Vagina (tissue), 2 donors: ENCODE data around the gene SMC2.

Source experiments
- CTCF ChIP-seq, 3 experiments: fragments of 450-650 bp in 2 of 3; fragments of 200-600 bp in 1 of 3; sonication (generic) in 1 of 3; IDR thresholded peaks; one replicate each; pipeline ENCODE4 v1.5.1; 2017 to 2019; ENCODE audit warnings: antibody characterized with exemption in 3 of 3, mild to moderate bottlenecking in 2 of 3, moderate library complexity in 2 of 3
- POLR2A ChIP-seq, 2 donors: fragments of 450-650 bp; IDR thresholded peaks; one replicate each; pipeline ENCODE4 v1.6.1; 2017; ENCODE audit warnings: antibody characterized with exemption in 2 of 2, mild to moderate bottlenecking in 2 of 2, moderate library complexity in 2 of 2

GRCh38 chr9:104092875-104093600 is 1.1 kb upstream of the SMC2 start:
- no peak for TF ChIP-seq CTCF (IDR thresholded peaks at IDR 0.05)
- TF ChIP-seq POLR2A (IDR thresholded peaks at IDR 0.05) = no peak
